Measurements from ENCODE around the gene TRPV4.

GRCh38 chr12:109842021-109842420 lies 8.8 kb upstream of the TRPV4 start:
- TF ChIP-seq, protein P1, sequence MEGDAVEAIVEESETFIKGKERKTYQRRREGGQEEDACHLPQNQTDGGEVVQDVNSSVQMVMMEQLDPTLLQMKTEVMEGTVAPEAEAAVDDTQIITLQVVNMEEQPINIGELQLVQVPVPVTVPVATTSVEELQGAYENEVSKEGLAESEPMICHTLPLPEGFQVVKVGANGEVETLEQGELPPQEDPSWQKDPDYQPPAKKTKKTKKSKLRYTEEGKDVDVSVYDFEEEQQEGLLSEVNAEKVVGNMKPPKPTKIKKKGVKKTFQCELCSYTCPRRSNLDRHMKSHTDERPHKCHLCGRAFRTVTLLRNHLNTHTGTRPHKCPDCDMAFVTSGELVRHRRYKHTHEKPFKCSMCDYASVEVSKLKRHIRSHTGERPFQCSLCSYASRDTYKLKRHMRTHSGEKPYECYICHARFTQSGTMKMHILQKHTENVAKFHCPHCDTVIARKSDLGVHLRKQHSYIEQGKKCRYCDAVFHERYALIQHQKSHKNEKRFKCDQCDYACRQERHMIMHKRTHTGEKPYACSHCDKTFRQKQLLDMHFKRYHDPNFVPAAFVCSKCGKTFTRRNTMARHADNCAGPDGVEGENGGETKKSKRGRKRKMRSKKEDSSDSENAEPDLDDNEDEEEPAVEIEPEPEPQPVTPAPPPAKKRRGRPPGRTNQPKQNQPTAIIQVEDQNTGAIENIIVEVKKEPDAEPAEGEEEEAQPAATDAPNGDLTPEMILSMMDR (IDR thresholded peaks at IDR 0.05), result no peak
- TF ChIP-seq POLR2A (IDR thresholded peaks at IDR 0.05), result no peak

All from body of pancreas (tissue), 4 donors.